Activated CD8-positive, alpha-beta T cell treated with anti-CD3 and anti-CD28 coated beads for 36 hours (primary cell): ENCODE data around the gene HMMR. TPM values are rescaled to one million over a fixed set of nuclear protein-coding genes. Genes with fewer than 3 reads are reported as not detected.

Experiments used
- ATAC-seq: fragments of 200-7000 bp; cut with Tn5 transposase; one replicate; pipeline ENCODE4 v1.10.0; 2021; ENCODE audit warnings: mild to moderate bottlenecking, moderate library complexity
- CTCF ChIA-PET: fragments of 350-600 bp; sonication (Branson Sonifier 250); formaldehyde crosslinking; loops from one replicate; lab custom pipeline; 2021; ENCODE audit warnings: antibody characterized with exemption; lab: Charles Lee
- POLR2A ChIA-PET: fragments of 350-600 bp; sonication (Branson Sonifier 250); formaldehyde crosslinking; loops from one replicate; lab custom pipeline; 2021; ENCODE audit warnings: antibody characterized with exemption; lab: Charles Lee
- DNase-seq: peaks from one replicate; pipeline ENCODE4 v3.0.0-alpha.2; 2020
- H3K27ac Mint-ChIP-seq: one replicate; pipeline ENCODE4 v1.8.0; 2021; ENCODE audit warnings: mild to moderate bottlenecking, mixed read lengths
- H3K27me3 Mint-ChIP-seq: one replicate; pipeline ENCODE4 v1.8.0; 2021; ENCODE audit warnings: mixed read lengths
- H3K36me3 Mint-ChIP-seq: one replicate; pipeline ENCODE4 v1.8.0; 2021; ENCODE audit warnings: low read depth, mixed read lengths
- H3K4me1 Mint-ChIP-seq: one replicate; pipeline ENCODE4 v1.8.0; 2021; ENCODE audit warnings: low read depth, mixed read lengths
- H3K4me3 Mint-ChIP-seq: one replicate; pipeline ENCODE4 v1.8.0; 2021; ENCODE audit warnings: mild to moderate bottlenecking, moderate library complexity, mixed read lengths
- H3K9me3 Mint-ChIP-seq: one replicate; pipeline ENCODE4 v1.8.0; 2021; ENCODE audit warnings: mixed read lengths
- CTCF ChIP-seq: fragments of 200-600 bp; IDR thresholded peaks from one replicate; pipeline ENCODE4 v1.8.0; 2022; ENCODE audit warnings: antibody characterized with exemption, mild to moderate bottlenecking
- intact Hi-C: fragments of 100-400 bp; cut with micrococcal nuclease; formaldehyde crosslinking; loops from one replicate; pipeline ENCODE4 v1.10.0; 2022
- total RNA-seq, 2 experiments: library from RNA; stranded (reverse); gene quantifications; one replicate each; pipeline ENCODE4 v1.2.3, GENCODE V29; 2021

Gene HMMR
- total RNA-seq, 2 experiments from 2014 or later, result 94.2 to 95.2 TPM

DNA sequence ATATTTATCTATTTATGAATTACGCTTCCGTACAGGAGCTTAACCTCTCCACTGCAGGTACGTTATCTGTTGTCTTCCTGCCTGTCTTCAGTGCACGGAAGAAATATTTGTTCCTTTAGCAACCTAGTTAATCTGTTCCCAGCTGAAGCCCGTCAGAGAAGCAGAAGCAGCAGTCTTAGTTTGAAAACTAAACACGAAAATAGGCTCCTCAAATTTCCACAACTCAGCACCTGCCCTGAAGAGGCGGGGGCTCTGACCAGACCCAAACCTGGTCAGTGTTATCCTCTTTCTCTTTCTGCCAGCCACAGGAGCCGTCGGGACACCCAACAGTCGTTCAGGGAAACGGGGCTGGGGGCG lies 992 bp upstream of the HMMR start:
- H3K27me3 Mint-ChIP-seq, result no peaks in the 10 kb centered on the region
- DNase-seq (no peak), ATAC-seq (no peak)
- CTCF ChIA-PET, result interaction anchor here (0.9 to 3.9 kb wide), 9 partner anchors 10 to 51 kb away, joined by 3 to 25 read pairs (median 5); partner anchors contain the start of genes CCNG1 and MAT2B
- POLR2A ChIA-PET, result interaction anchor here (1.4 to 6.4 kb wide), 7 partner anchors 9 to 57 kb away, joined by 5 to 168 read pairs (median 11); partner anchors contain the start of genes CCNG1 and MAT2B
- TF ChIP-seq CTCF, result no peak
- H3K4me3 Mint-ChIP-seq, result peak overlapping the region; percentile 88
- peaks cover 43% of the 10 kb centered on the region for H3K36me3 Mint-ChIP-seq
- H3K9me3 Mint-ChIP-seq, result no peaks in the 10 kb centered on the region
- intact Hi-C loops, result no loop called here
- peaks cover 38% of the 10 kb centered on the region for H3K4me1 Mint-ChIP-seq
- H3K27ac Mint-ChIP-seq, result peak overlapping the region; percentile 100

GRCh38 chr5:163459819-163460561 lies 442 bp upstream of the HMMR start, which contains the start of gene NUDCD2:
NUDCD2 (minus strand) TSS chr5:163460102; CDS start chr5:163460050, 52 bp downstream.
- ATAC-seq (peak; percentile 88), DNase-seq (peak; percentile 97)
- Mint-ChIP-seq H3K27ac (peak within 1 kb of the TSS; percentile 100), H3K9me3 (no peaks in the 10 kb centered on the region), H3K4me1 (peaks cover 35% of the 10 kb centered on the region), H3K36me3 (peaks cover 44% of the 10 kb centered on the region), H3K4me3 (peak within 1 kb of the TSS; percentile 88), H3K27me3 (no peaks in the 10 kb centered on the region)
- POLR2A ChIA-PET, result interaction anchor here (1.0 to 6.4 kb wide), 10 partner anchors 9 to 107 kb away, joined by 3 to 168 read pairs (median 8); partner anchors contain the start of genes CCNG1 and MAT2B
- peak; percentile 14 for TF ChIP-seq CTCF
- CTCF ChIA-PET, result interaction anchor here (0.6 to 3.9 kb wide), 12 partner anchors 11 to 52 kb away, joined by 3 to 25 read pairs (median 4); partner anchors contain the start of genes CCNG1 and MAT2B
- intact Hi-C loops, result loop anchor here (1.0 to 2.0 kb wide), 2 partner anchors 23 to 46 kb away; partner anchors contain the start of gene CCNG1

DNA sequence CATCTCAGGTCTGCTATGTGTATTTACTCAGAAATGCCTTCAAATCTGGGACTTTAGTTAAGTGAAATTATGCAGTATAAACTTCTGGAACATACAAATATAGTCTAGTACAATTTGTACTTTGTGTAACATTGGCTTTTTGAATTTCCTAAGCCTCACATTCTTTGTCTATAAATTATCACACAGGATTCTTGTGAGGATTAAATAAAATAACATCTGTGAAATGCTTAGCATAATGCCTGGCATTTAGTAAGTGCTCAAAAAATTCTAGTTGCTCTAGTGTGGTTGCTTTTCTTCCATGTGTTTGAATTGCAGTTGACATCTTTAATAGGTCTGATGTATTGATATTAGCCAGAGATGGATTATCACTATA lies 2.6 kb downstream of the HMMR start:
- DNase-seq (no peak), ATAC-seq (no peak)
- intact Hi-C loops, result no loop called here
- TF ChIP-seq CTCF, result no peak
- Mint-ChIP-seq H3K36me3 (peaks cover 33% of the 10 kb centered on the region), H3K9me3 (no peaks in the 10 kb centered on the region), H3K4me3 (no peak overlapping the region), H3K27ac (no peak overlapping the region), H3K27me3 (no peaks in the 10 kb centered on the region), H3K4me1 (peaks cover 13% of the 10 kb centered on the region)
- ChIA-PET CTCF (interaction anchor here (0.9 kb wide), 1 partner anchor 36 kb away, joined by 3 read pairs; no protein-coding TSS in a partner anchor), POLR2A (interaction anchor here (6.0 to 6.4 kb wide), 2 partner anchors 22 to 44 kb away, joined by 110 to 168 read pairs; partner anchors contain the start of genes CCNG1 and MAT2B)

DNA sequence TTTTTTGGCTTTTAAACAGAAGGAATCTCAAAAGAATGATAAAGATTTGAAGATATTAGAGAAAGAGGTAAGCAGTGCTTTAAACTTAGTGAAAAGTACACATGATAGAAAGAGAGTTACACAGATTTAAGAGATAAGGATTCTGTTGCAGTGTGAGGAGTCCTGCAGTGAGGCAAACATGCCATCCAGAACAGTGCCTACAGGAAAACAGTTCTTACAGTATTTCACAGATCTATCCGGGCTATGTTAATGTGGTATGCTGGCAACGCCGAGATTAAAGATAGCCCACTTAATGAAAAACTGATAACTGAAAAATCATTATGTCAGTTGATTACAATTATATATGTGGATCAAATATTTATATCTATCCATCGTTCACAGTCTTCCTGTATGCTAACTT lies 7.2 kb downstream of the HMMR start:
- Mint-ChIP-seq H3K9me3 (no peaks in the 10 kb centered on the region), H3K36me3 (peaks cover 60% of the 10 kb centered on the region), H3K4me3 (no peak overlapping the region), H3K27ac (no peak overlapping the region), H3K4me1 (peaks cover 6% of the 10 kb centered on the region), H3K27me3 (no peaks in the 10 kb centered on the region)
- DNase-seq (no peak), ATAC-seq (no peak)
- intact Hi-C loops, result no loop called here
- ChIA-PET POLR2A (interaction anchor here (0.7 to 1.9 kb wide), 3 partner anchors 8 to 38 kb away, joined by 3 to 6 read pairs (median 4); partner anchors contain the start of genes HMMR, MAT2B and NUDCD2), CTCF (interaction anchor here (0.7 to 0.8 kb wide), 2 partner anchors 9 to 30 kb away, joined by 3 read pairs; no protein-coding TSS in a partner anchor)
- no peak for TF ChIP-seq CTCF
